ENCODE data around the gene SLK. TPM values are rescaled to one million over a fixed set of nuclear protein-coding genes. Genes with fewer than 3 reads are reported as not detected.

SLK gene
- total RNA-seq, 2 experiments from 2014 or later = 31.2 to 32.6 TPM

DNA sequence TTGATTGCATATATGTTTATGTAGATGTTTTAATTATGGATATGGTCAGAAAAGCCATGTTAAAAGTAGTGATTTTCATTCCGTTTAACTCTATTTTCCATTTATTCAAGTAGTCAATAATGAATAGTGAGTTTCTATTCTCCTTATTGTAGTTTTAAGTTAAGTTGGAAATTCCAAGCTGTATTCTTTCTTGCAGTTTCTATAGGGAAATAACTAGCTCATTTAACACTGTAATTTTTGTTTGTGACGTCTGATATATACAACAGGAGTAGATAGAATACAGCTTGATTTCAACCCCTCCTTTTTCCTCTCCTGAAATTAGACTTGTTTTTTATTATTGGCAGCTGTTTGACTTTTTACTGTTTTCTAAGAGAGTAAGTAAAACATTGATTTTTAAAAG lies 47.2 kb downstream of the SLK start:
- ATAC-seq (no peak), DNase-seq (no peak)
- no peak overlapping the region for H3K4me3 Mint-ChIP-seq
- peaks cover 31% of the 10 kb centered on the region for H3K36me3 Mint-ChIP-seq
- H3K27ac Mint-ChIP-seq = no peak overlapping the region
- no peaks in the 10 kb centered on the region for H3K9me3 Mint-ChIP-seq (ENCODE audit: low read depth)
- H3K27me3 Mint-ChIP-seq = no peaks in the 10 kb centered on the region
- CTCF ChIA-PET = no interaction called here
- H3K4me1 Mint-ChIP-seq = peaks cover 7% of the 10 kb centered on the region

DNA sequence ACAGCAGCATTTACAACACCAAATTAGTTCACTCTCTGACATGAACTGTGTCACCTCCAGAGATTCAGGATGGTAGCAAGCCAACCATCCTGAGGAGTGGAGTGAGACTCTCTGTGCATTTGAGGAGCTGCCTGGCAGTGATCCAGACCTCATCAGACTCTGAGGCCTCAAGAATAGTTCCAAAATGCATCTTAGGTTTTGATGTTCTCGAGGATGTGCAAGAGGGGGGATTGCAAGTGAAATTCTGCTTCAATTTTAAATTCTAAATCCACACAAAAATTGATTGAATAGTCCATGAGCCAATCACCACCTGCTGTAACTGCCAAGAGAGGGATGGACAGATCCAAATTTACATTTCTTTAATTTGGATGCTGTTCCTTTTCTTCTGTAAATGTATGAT lies 49.7 kb downstream of the SLK start:
- Mint-ChIP-seq H3K36me3 (peaks cover 37% of the 10 kb centered on the region), H3K4me1 (peaks cover 19% of the 10 kb centered on the region), H3K27ac (peak overlapping the region; percentile 15), H3K4me3 (no peak overlapping the region), H3K9me3 (ENCODE audit: low read depth) (no peaks in the 10 kb centered on the region), H3K27me3 (no peaks in the 10 kb centered on the region)
- no peak for ATAC-seq
- CTCF ChIA-PET = interaction anchor here (1.2 to 2.4 kb wide), 3 partner anchors 8 to 128 kb away, joined by 4 to 6 read pairs (median 4); no protein-coding TSS in a partner anchor
- DNase-seq = no peak

DNA sequence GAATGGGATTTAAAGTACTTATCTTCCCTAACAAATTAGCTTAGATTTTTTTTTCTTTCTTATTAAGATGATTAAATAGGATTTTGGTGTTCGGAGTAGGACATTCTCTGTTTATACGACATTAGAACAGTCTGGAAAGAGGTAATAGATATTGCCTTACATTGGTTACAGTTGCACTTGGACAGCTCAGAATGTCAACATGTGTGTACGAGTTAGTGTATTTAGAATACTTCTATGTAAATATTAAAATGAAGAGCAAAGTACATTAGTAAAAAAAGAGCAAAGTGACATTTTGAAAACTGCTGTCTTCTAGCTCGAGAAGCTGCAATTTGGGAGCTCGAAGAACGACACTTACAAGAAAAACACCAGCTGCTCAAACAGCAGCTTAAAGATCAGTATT lies 51.5 kb downstream of the SLK start:
- Mint-ChIP-seq H3K4me1 (peaks cover 19% of the 10 kb centered on the region), H3K27me3 (no peaks in the 10 kb centered on the region)
- CTCF ChIA-PET = interaction anchor here (1.3 to 2.4 kb wide), 2 partner anchors 10 kb away, joined by 5 to 6 read pairs; no protein-coding TSS in a partner anchor

DNA sequence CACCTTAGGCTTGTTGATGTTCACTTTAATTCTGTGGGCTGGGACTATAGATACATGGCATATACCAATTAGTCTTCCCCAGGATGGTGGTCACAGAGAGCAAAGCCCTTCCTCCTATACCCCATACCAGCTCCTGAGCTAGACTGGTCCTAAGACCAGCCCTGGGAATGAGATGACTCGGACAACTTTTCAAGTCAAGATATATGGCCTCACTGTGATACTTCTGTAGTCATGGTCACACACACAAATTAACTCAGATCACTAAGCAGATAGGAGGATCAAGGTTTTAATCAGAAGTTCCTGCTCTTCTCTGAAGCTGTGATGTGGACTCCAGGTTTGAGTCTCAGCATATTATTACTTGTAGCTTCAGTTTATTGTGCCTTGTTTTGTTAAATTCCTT lies 53.1 kb downstream of the SLK start:
- no peaks in the 10 kb centered on the region for H3K27me3 Mint-ChIP-seq
- H3K36me3 Mint-ChIP-seq = peaks cover 50% of the 10 kb centered on the region
- DNase-seq (no peak), ATAC-seq (peak; percentile 51)
- no peaks in the 10 kb centered on the region for H3K9me3 Mint-ChIP-seq (ENCODE audit: low read depth)
- H3K4me3 Mint-ChIP-seq = no peak overlapping the region
- CTCF ChIA-PET = no interaction called here
- H3K27ac Mint-ChIP-seq = no peak overlapping the region
- peaks cover 19% of the 10 kb centered on the region for H3K4me1 Mint-ChIP-seq

More for the DNA sequence above, 51.5 kb downstream of the SLK start:
- H3K27ac Mint-ChIP-seq = no peak overlapping the region
- ATAC-seq (no peak), DNase-seq (no peak)
- H3K4me3 Mint-ChIP-seq = no peak overlapping the region
- peaks cover 43% of the 10 kb centered on the region for H3K36me3 Mint-ChIP-seq
- H3K9me3 Mint-ChIP-seq (ENCODE audit: low read depth) = no peaks in the 10 kb centered on the region

DNA sequence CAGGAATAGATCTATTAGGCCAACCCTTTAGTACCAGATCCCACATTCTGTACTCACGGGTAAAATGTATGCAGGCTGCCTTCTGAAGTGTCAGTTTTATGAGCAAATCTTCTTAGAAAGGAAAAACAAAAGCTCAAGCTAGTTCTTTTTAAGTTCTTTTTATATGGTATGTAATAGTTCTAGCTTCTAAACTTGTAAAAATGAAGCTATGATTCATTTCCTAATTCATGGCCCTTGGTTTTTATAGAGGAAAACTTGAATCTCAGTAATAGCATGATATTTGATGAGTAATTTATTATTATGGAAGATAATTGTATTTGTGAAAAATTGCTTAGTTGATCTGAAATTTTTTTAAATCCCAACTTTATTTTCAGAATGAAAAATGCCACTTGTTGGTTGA lies 54.3 kb downstream of the SLK start:
- Mint-ChIP-seq H3K4me3 (no peak overlapping the region), H3K27me3 (no peaks in the 10 kb centered on the region), H3K27ac (no peak overlapping the region), H3K4me1 (peaks cover 19% of the 10 kb centered on the region), H3K9me3 (ENCODE audit: low read depth) (no peaks in the 10 kb centered on the region), H3K36me3 (peaks cover 55% of the 10 kb centered on the region)
- DNase-seq (no peak), ATAC-seq (no peak)
- CTCF ChIA-PET = interaction anchor here (1.2 kb wide), 1 partner anchor 9 kb away, joined by 3 read pairs; no protein-coding TSS in a partner anchor

DNA sequence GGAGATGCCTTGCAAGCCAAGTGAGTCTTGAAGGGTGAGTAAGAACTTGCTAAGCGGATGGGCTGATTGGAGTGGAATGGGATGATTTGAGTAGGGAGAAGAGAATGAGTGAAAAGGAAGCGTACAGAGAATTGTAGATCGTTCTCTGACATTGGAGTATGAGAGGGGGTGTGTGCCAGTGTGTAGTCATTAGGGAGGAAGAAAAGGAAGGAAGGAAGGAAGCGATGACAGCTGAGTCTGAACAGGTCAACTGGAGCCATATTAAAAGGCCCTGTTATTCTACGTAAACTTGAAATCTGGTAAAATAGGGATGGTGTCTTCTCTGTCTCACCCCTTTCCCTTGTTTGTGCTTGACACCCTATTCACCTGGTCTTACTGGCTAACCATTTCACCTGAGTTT lies 55.1 kb downstream of the SLK start:
- DNase-seq (no peak), ATAC-seq (no peak)
- H3K4me1 Mint-ChIP-seq = peaks cover 15% of the 10 kb centered on the region
- no peak overlapping the region for H3K27ac Mint-ChIP-seq
- H3K9me3 Mint-ChIP-seq (ENCODE audit: low read depth) = no peaks in the 10 kb centered on the region
- H3K4me3 Mint-ChIP-seq = no peak overlapping the region
- H3K36me3 Mint-ChIP-seq = peaks cover 53% of the 10 kb centered on the region
- no peaks in the 10 kb centered on the region for H3K27me3 Mint-ChIP-seq
- CTCF ChIA-PET = no interaction called here

DNA sequence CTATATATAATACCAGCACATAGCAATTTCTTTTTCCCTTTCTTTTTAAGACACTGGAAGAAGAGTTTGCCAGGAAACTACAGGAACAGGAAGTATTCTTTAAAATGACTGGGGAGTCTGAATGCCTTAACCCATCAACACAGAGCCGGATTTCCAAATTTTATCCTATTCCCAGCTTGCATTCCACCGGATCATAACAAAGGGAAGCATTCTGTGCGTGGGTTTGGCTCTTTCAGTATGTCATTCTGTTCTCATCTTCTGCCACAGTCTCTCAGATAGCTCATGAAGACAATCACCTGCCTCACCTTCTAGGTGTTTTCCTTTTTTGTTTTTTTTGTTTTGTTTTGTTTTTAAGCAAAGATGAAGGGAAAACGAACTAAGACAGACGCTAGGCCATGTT lies 58.6 kb downstream of the SLK start:
- H3K27me3 Mint-ChIP-seq = no peaks in the 10 kb centered on the region
- DNase-seq (no peak), ATAC-seq (no peak)
- H3K36me3 Mint-ChIP-seq = peaks cover 34% of the 10 kb centered on the region
- no peak overlapping the region for H3K27ac Mint-ChIP-seq
- peaks cover 2% of the 10 kb centered on the region for H3K4me1 Mint-ChIP-seq
- CTCF ChIA-PET = no interaction called here
- no peaks in the 10 kb centered on the region for H3K9me3 Mint-ChIP-seq (ENCODE audit: low read depth)
- no peak overlapping the region for H3K4me3 Mint-ChIP-seq

DNA sequence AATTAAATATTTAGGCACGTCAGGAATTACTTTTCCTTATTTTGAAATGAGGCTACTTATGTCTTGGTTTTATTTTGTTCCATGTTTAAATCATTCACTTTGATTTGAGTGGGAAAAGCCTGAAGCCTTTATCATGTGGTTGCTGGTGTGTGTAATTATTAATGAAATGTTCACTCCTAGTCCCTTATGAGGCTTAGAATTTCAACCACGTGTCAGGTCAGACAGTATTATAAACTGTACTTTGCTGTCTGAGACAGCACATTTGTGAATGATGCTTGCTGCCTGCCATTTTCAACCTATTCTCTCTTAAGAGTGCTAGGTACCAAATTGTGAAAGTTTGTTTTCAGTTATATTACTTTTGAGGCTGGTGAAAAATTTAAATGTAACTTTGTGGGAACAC lies 59.8 kb downstream of the SLK start:
- H3K4me3 Mint-ChIP-seq = no peak overlapping the region
- H3K27ac Mint-ChIP-seq = no peak overlapping the region
- DNase-seq (no peak), ATAC-seq (no peak)
- H3K9me3 Mint-ChIP-seq (ENCODE audit: low read depth) = no peaks in the 10 kb centered on the region
- no peaks in the 10 kb centered on the region for H3K27me3 Mint-ChIP-seq
- H3K4me1 Mint-ChIP-seq = no peaks in the 10 kb centered on the region
- CTCF ChIA-PET = interaction anchor here (0.8 kb wide), 1 partner anchor 142 kb away, joined by 4 read pairs; no protein-coding TSS in a partner anchor
- peaks cover 32% of the 10 kb centered on the region for H3K36me3 Mint-ChIP-seq

DNA sequence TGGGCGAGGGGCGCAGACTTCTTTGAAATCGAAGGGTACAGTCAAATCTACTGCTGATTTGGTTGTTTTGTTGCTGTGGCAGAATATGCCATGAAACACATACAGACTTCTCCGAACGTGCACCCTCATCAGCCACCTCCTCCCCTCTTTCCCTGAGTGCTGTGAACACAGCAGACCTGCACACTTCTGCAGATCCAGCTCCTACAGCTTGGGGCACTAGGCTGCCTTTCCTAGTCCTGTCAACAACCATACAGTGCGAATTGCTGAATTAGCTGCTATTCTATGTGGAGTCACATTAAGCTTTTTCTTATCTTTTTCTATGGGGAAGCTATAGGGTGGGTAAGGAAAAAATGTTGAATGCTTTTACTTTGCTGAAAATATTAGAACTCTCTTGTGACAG lies 61.2 kb downstream of the SLK start:
- Mint-ChIP-seq H3K4me1 (no peaks in the 10 kb centered on the region), H3K27me3 (no peaks in the 10 kb centered on the region), H3K9me3 (ENCODE audit: low read depth) (no peaks in the 10 kb centered on the region), H3K4me3 (no peak overlapping the region), H3K36me3 (peaks cover 23% of the 10 kb centered on the region), H3K27ac (no peak overlapping the region)
- no peak for ATAC-seq
- CTCF ChIA-PET = interaction anchor here (1.6 to 2.2 kb wide), 2 partner anchors 10 to 140 kb away, joined by 5 read pairs; no protein-coding TSS in a partner anchor
- no peak for DNase-seq

DNA sequence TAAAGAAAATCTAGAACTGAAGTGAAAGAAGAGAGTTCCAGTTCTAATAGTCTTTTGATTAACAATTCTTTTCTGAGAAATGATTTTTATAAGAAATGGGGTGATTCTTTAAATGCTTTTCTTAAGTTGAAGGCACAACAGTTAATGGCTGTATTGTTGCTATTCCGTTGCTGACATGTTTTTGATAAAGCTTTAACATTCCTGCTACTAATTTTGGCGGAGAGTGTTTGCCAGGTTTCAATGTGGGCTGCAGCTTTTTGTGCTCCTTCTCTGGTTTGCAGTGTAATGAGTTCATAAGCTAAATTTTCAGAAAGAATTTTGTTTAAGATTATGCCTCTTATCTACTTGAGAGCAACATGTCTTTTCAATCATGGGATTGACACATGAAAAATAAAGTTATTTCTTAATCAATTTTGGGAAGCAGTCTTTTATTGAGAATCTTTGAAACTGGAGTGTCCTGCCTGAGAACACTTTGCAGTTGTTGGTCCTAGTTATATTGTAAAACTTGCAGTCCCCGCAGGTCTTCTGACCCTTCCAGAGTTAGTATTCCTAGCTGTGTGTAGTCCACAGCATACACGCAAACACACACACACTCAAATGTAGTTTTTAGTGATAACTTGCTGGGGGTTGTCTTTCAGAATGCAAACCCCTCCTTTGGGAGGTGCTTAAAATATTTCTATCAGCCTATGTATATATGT lies 62.0 kb downstream of the SLK start:
- H3K27me3 Mint-ChIP-seq = no peaks in the 10 kb centered on the region
- DNase-seq = no peak
- H3K4me1 Mint-ChIP-seq = no peaks in the 10 kb centered on the region
- peaks cover 19% of the 10 kb centered on the region for H3K36me3 Mint-ChIP-seq
- no peak overlapping the region for H3K27ac Mint-ChIP-seq
- H3K9me3 Mint-ChIP-seq (ENCODE audit: low read depth) = no peaks in the 10 kb centered on the region
- ATAC-seq = no peak
- H3K4me3 Mint-ChIP-seq = no peak overlapping the region
- CTCF ChIA-PET = interaction anchor here (1.6 to 2.2 kb wide), 2 partner anchors 11 to 141 kb away, joined by 5 read pairs; no protein-coding TSS in a partner anchor

DNA sequence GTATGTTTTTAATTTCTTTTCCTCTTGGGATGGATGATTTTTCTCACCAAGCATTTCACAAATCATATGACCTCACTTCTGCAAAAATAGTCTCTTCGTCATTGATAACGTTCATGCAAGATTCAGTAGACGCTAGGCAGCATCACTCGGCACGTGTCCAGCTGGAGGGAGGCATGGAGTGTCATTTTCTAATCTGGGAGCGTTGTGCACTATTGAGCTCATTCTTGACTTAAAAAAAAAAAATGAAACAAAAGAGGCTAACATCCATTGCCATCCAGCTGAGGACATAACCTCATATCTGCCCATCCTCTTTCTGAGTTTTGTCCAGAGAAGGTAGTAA lies 62.6 kb downstream of the SLK start:
- Mint-ChIP-seq H3K4me1 (no peaks in the 10 kb centered on the region), H3K27me3 (no peaks in the 10 kb centered on the region), H3K27ac (no peak overlapping the region), H3K9me3 (ENCODE audit: low read depth) (no peaks in the 10 kb centered on the region), H3K4me3 (no peak overlapping the region), H3K36me3 (peaks cover 15% of the 10 kb centered on the region)
- CTCF ChIA-PET = interaction anchor here (1.6 to 2.2 kb wide), 2 partner anchors 11 to 141 kb away, joined by 5 read pairs; no protein-coding TSS in a partner anchor
- ATAC-seq (no peak), DNase-seq (no peak)

DNA sequence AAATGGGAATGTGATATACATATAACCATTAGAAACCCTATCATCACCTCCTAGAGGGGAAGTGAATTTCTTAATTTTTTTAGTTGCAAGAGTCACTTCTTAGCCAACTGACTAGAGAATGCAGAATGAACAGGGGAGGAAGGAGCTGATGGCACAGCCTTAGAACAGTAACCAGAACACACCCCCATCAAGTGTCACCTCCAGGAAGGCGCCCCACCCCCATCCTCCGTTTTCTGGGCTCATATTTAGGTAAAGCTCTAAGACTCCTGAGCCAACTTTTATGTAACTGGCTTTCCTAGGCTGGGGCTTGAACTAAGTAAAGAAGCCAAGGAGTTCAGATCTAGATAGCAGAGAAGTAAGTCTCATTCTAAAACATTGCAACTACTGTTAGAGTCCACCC lies 64.7 kb downstream of the SLK start:
- Mint-ChIP-seq H3K4me3 (no peak overlapping the region), H3K4me1 (no peaks in the 10 kb centered on the region), H3K27me3 (no peaks in the 10 kb centered on the region), H3K36me3 (peaks cover 4% of the 10 kb centered on the region), H3K9me3 (ENCODE audit: low read depth) (no peaks in the 10 kb centered on the region), H3K27ac (no peak overlapping the region)
- DNase-seq (no peak), ATAC-seq (no peak)
- CTCF ChIA-PET = no interaction called here

DNA sequence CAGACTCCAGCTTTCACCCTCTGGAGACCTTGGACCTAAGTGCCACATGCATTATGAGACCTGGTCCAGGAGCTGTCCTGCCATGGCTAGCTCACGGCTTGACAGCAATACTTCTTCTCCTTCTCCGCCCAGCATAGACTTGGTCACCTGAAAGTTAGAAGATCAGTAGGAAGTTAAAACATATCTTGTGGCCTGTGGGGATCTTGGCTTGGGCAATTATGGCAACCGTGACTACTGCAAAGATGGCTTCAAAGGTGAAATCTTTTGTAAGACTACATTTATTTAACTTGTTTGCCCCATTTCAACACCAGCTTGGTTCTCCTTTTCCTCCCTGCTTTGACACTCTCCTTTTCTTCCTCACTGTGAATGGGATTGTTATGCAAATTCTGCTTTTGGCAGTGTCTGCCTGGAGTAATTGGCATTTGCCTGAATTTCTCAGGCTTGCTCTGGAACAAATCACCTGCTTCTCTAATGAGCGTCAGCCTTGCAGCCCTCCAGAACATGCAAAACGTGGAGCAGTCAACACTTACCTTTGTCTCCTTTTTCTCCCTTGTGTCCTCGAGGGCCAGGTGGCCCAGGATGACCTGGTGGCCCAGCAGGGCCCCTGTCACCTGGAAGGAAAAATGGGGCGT lies 65.3 kb downstream of the SLK start:
- CTCF ChIA-PET = no interaction called here
- Mint-ChIP-seq H3K27ac (no peak overlapping the region), H3K9me3 (ENCODE audit: low read depth) (no peaks in the 10 kb centered on the region), H3K27me3 (no peaks in the 10 kb centered on the region), H3K4me3 (no peak overlapping the region), H3K36me3 (peaks cover 4% of the 10 kb centered on the region), H3K4me1 (no peaks in the 10 kb centered on the region)
- DNase-seq = no peak
- ATAC-seq = no peak

DNA sequence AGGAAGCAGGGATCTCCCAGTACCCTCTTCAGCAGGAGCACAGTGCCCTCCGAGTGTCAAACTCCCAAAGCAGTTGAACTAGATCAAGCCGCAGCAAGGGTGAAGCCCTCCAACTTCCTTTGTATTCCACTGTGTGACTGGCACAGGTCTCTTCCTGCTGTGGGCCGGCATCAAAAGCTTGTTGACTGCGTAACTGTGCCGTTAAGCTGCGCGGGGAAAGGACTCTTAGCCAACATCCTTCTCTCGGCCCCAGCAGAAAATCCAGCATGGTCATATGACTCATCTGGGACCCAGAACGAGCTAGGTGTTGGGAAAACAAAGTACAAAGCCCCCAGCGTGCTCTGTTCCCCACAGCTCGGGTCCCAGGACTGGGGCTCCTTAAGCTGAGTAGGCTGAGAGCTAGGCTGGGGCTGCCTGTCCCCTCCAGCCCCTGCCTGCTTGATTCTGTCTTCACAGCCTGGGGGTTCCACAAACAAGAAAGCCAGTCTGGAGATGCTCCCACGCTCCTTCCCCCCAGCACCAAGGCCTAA lies 66.5 kb downstream of the SLK start:
- H3K27ac Mint-ChIP-seq = no peak overlapping the region
- CTCF ChIA-PET = no interaction called here

More for the DNA sequence above, 66.5 kb downstream of the SLK start:
- H3K9me3 Mint-ChIP-seq (ENCODE audit: low read depth) = no peaks in the 10 kb centered on the region
- ATAC-seq (no peak), DNase-seq (no peak)
- H3K27me3 Mint-ChIP-seq = no peaks in the 10 kb centered on the region
- H3K4me1 Mint-ChIP-seq = no peaks in the 10 kb centered on the region
- H3K4me3 Mint-ChIP-seq = no peak overlapping the region
- H3K36me3 Mint-ChIP-seq = peaks cover 2% of the 10 kb centered on the region

Measured in activated CD8-positive, alpha-beta memory T cell treated with anti-CD3 and anti-CD28 coated beads, Interleukin-2, amount 10 ng/mL, durations not matched to agents 7 days and 5 days (primary cell).